ENCODE results near the gene OR52I2.

OR52I2 gene

GRCh38 chr11:4581443-4581842 lies at the start of gene OR52I2:
OR52I2 (plus strand) TSS chr11:4581743.
- no peak for DNase-seq
- intact Hi-C loops (cut with DNase I): no loop called here

- intact Hi-C loops (cut with DNase I): loop anchor here (2.0 kb wide), 1 partner anchor 353 kb away; no protein-coding TSS in a partner anchor
- peak in 7 of 10 donors; percentile 27 to 85 (median 51) for DNase-seq
Observed at GRCh38 chr11:4539603-4540219, 41.8 kb upstream of the OR52I2 start.

- no peak for DNase-seq
- intact Hi-C loops (cut with DNase I): no loop called here
Observed at GRCh38 chr11:4541071-4541470, 40.5 kb upstream of the OR52I2 start.

GRCh38 chr11:4543561-4543960 lies 38.0 kb upstream of the OR52I2 start:
- intact Hi-C loops (cut with DNase I): no loop called here
- DNase-seq: no peak

- intact Hi-C loops (cut with DNase I): no loop called here
Observed at GRCh38 chr11:4544891-4545290, 36.7 kb upstream of the OR52I2 start, which contains the start of gene OR52M1. OR52M1 (plus strand) TSS chr11:4545191; CDS start chr11:4545191, 0 bp downstream.

GRCh38 chr11:4546878-4547277 lies 34.7 kb upstream of the OR52I2 start:
- DNase-seq: no peak
- intact Hi-C loops (cut with DNase I): no loop called here

More at GRCh38 chr11:4544891-4545290, 36.7 kb upstream of the OR52I2 start, which contains the start of gene OR52M1:
- no peak for DNase-seq

- intact Hi-C loops (cut with DNase I): no loop called here
- no peak for DNase-seq
Observed at GRCh38 chr11:4547416-4547815, 34.1 kb upstream of the OR52I2 start.

- no peak for DNase-seq
- intact Hi-C loops (cut with DNase I): no loop called here
Observed at GRCh38 chr11:4551346-4551979, 30.1 kb upstream of the OR52I2 start.

- intact Hi-C loops (cut with DNase I): no loop called here
- no peak for DNase-seq
Observed at GRCh38 chr11:4559527-4560440, 21.8 kb upstream of the OR52I2 start.

- no peak for DNase-seq
- intact Hi-C loops (cut with DNase I): no loop called here
Observed at GRCh38 chr11:4560467-4560866, 21.1 kb upstream of the OR52I2 start.

- DNase-seq: no peak
- intact Hi-C loops (cut with DNase I): no loop called here
Observed at GRCh38 chr11:4565371-4565770, 16.2 kb upstream of the OR52I2 start.

GRCh38 chr11:4569075-4569474 lies 12.5 kb upstream of the OR52I2 start:
- no peak for DNase-seq
- intact Hi-C loops (cut with DNase I): no loop called here

GRCh38 chr11:4576880-4577279 lies 4.7 kb upstream of the OR52I2 start:
- DNase-seq: no peak
- intact Hi-C loops (cut with DNase I): no loop called here

- DNase-seq: no peak
- intact Hi-C loops (cut with DNase I): no loop called here
Observed at GRCh38 chr11:4577761-4578160, 3.8 kb upstream of the OR52I2 start.

GRCh38 chr11:4578624-4579023 lies 2.9 kb upstream of the OR52I2 start:
- intact Hi-C loops (cut with DNase I): no loop called here
- no peak for DNase-seq

- DNase-seq: no peak
- intact Hi-C loops (cut with DNase I): no loop called here
Observed at GRCh38 chr11:4580124-4580523, 1.4 kb upstream of the OR52I2 start.

- DNase-seq: no peak
- intact Hi-C loops (cut with DNase I): no loop called here
Observed at GRCh38 chr11:4589017-4589416, 7.5 kb downstream of the OR52I2 start.

- intact Hi-C loops (cut with DNase I): no loop called here
- DNase-seq: no peak
Observed at GRCh38 chr11:4593739-4594138, 12.2 kb downstream of the OR52I2 start, which contains the start of gene OR52I1. OR52I1 (plus strand) TSS chr11:4594039; CDS start chr11:4594039, 0 bp downstream.

- intact Hi-C loops (cut with DNase I): no loop called here
- peak in 1 of 10 donors; percentile 74 for DNase-seq
Observed at GRCh38 chr11:4605057-4605456, 23.5 kb downstream of the OR52I2 start.

GRCh38 chr11:4606231-4607015 lies 24.9 kb downstream of the OR52I2 start:
- intact Hi-C loops (cut with DNase I): no loop called here
- DNase-seq: no peak

Data from posterior cingulate gyrus (tissue), 11 donors.